Left lung (tissue), 10 donors: ENCODE measurements around the gene PTK6. TPM values are rescaled to one million over a fixed set of nuclear protein-coding genes. Genes with fewer than 3 reads are reported as not detected.

Source experiments
- ATAC-seq: fragments of 200-7000 bp; cut with Tn5 transposase; one replicate; pipeline ENCODE4 v1.9.1; 2020; ENCODE audit warnings: moderate library complexity
- DNase-seq, 4 donors: peaks; one replicate each; pipeline ENCODE4 v3.0.0-alpha.2; 2013 to 2020
- H3K27ac ChIP-seq, 2 donors: fragments of 200-600 bp; sonication (generic) in 1 of 2; one replicate each; pipeline versions ENCODE4 v1.5.0 to v1.8.0; 2020 to 2021
- H3K27me3 ChIP-seq, 2 donors: fragments of 200-600 bp; sonication (generic) in 1 of 2; one replicate each; pipeline versions ENCODE4 v1.5.0 to v1.8.0; 2020 to 2021
- H3K36me3 ChIP-seq, 2 donors: fragments of 200-600 bp; sonication (generic) in 1 of 2; one replicate each; pipeline versions ENCODE4 v1.5.0 to v1.8.0; 2020 to 2021
- H3K4me1 ChIP-seq, 2 donors: fragments of 200-600 bp; one replicate each; pipeline ENCODE4 v1.8.0; 2021
- H3K4me3 ChIP-seq, 2 donors: fragments of 200-600 bp; sonication (generic) in 1 of 2; one replicate each; pipeline versions ENCODE4 v1.5.0 to v1.8.0; 2020 to 2021; ENCODE audit warnings: mild to moderate bottlenecking in 1 of 2
- H3K9me3 ChIP-seq, 2 donors: fragments of 200-600 bp; sonication (generic) in 1 of 2; one replicate each; pipeline versions ENCODE4 v1.5.0 to v1.8.0; 2020 to 2021
- intact Hi-C, 2 donors: fragments of 100-400 bp; cut with DNase I; formaldehyde crosslinking; loops; one replicate each; pipeline versions ENCODE4 v1.11.2 to v1.14.2; 2022
- polyA plus RNA-seq, 6 donors: library from polyadenylated mRNA; unstranded; fragments of 120-200 nt; gene quantifications; one replicate each; pipeline ENCODE4 v1.2.1, GENCODE V29; 2013; ENCODE audit not compliant: insufficient read length in 6 of 6
- total RNA-seq, 2 donors: library from RNA; stranded (reverse); fragmentation: NEBNext Ultra II Directional; extraction: Animal tissue kit (Norgen Biotek cat#: 25700); gene quantifications; one replicate each; pipeline ENCODE4 v1.2.1, GENCODE V29; 2021
- TF ChIP-seq, protein P1 (sequence below), 2 donors: fragments of 200-600 bp; sonication (generic) in 1 of 2; IDR thresholded peaks; one replicate each; pipeline versions ENCODE4 v1.5.0 to v1.8.0; 2021; ENCODE audit warnings: antibody characterized with exemption in 2 of 2
- donor health status: DM: no; HTN: yes; CAD: no.
- donor health status: DM: no; HTN: no; CAD: no.

PTK6 gene
- total and polyA plus RNA-seq, 8 donors: 0.53 to 7.3 (median 0.75) TPM

DNA sequence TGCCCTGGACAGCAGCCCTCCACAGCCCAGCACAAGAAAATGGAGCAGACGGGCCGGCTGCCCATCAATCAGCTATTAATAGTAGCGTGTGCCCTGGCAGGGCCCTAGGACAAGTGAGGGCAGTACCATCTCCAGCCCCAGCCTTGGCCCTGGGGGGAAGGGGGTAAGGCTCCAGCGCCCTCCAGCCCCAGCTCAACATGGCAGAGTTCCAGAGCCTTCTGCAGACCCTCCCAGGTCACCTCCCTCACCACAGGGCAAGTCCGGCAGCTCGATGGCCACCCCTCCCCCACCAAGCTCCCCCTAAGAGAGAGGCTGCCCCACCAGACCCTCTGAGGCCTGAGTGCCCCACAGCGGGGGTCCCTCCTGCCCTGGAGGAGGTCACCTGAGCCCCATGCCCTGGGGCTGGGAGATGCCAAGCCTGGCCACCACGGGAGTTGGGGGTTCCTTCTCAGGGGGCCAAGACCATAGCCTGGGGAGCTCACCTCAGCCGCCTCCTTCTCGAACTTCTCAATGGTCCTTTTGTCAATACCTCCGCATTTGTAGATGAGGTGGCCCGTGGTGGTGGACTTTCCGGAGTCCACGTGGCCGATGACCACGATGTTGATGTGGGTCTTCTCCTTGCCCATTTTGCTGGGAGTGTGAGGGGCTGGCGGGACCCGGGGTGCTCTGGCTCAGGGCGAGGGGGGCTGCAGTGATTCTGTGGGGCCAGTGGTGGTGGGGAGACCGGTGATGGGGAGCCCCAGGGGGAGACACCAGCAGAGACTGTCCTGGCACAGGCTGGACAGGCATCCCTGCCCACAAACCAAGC, 39.8 kb downstream of the PTK6 start:
- peak in 1 of 4 donors; percentile 55 for DNase-seq
- H3K9me3 ChIP-seq: no peaks in the 10 kb centered on the region
- ATAC-seq: no peak
- TF ChIP-seq, protein P1, sequence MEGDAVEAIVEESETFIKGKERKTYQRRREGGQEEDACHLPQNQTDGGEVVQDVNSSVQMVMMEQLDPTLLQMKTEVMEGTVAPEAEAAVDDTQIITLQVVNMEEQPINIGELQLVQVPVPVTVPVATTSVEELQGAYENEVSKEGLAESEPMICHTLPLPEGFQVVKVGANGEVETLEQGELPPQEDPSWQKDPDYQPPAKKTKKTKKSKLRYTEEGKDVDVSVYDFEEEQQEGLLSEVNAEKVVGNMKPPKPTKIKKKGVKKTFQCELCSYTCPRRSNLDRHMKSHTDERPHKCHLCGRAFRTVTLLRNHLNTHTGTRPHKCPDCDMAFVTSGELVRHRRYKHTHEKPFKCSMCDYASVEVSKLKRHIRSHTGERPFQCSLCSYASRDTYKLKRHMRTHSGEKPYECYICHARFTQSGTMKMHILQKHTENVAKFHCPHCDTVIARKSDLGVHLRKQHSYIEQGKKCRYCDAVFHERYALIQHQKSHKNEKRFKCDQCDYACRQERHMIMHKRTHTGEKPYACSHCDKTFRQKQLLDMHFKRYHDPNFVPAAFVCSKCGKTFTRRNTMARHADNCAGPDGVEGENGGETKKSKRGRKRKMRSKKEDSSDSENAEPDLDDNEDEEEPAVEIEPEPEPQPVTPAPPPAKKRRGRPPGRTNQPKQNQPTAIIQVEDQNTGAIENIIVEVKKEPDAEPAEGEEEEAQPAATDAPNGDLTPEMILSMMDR (IDR thresholded peaks at IDR 0.05): no peak
- peaks cover 31 to 88% of the 10 kb centered on the region in 2 donors for H3K27me3 ChIP-seq
- H3K36me3 ChIP-seq: no peaks in the 10 kb centered on the region
- H3K4me3 ChIP-seq: no peak overlapping the region
- intact Hi-C loops: no loop called here
- peaks cover 4 to 30% of the 10 kb centered on the region in 2 donors for H3K4me1 ChIP-seq
- no peak overlapping the region for H3K27ac ChIP-seq

DNA sequence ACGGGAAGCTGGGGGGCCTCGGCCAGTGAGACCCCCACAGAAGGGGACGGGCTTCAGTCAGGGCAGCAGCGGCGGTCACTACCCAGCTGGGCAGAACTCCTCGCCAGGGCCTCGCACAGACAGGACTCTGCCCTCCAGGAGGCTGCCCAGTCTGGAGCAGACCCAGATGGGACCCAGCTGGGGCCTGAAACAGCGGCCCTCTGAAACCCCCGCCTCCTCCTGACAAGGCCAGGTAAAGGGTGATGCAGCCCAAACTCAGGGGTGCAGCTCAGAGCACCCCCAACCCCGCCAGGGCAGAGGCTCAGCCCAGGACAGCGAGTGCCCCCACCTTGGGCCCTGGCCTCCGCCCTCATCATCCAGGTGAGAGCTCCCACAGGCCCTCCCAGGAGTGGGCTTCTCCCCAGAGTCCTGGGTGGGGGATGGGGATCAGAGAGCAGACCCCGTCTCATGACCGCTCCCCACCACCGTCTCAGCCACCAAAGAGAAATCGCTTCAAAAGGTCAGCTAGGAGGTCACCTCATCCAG, 40.5 kb downstream of the PTK6 start:
- intact Hi-C loops: no loop called here
- no peak overlapping the region for H3K27ac ChIP-seq
- peak in 1 of 4 donors; percentile 72 for DNase-seq

DNA sequence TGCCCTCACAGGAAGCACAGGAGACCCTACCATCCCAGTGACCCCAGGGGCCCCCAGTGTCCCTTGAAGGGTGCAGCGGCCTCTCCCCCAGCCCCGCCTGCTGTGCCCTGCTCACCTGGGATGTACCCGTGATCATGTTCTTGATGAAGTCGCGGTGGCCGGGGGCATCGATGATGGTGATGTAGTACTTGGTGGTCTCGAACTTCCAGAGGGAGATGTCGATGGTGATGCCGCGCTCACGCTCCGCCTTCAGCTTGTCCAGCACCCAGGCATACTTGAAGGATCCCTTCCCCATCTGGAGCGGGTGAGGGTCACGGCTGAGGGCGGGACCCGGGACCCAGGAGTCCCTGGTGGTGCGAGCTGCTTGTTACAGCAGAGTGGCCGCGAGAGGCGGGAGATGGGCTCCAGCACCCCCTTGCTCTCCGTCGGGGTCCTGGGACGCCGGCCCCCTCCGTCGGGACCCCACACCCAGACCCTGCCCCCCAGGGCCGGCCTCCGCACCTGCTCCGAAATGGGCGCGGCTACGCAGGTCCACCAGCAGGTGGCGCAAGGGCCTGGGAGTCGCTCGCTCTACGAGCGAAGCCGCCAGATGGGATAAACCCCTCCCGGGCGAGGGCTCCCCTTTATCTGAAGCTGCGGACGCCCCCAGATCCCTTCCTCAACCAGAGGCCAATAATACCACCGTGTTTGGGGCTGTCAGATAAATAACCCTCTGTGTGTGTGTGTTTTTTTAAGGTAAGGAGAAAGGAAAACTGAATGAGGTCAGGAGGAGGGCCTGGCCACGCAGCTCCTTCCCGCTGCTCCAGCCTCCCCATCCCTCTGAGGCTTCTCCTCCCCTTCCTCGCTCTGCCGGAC, 41.2 kb downstream of the PTK6 start:
- Histone ChIP-seq H3K27me3 (peaks cover 31 to 80% of the 10 kb centered on the region in 2 donors), H3K27ac (no peak overlapping the region), H3K36me3 (no peaks in the 10 kb centered on the region), H3K4me3 (peak overlapping the region; percentile 8 to 17), H3K9me3 (no peaks in the 10 kb centered on the region), H3K4me1 (peaks cover 4 to 30% of the 10 kb centered on the region in 2 donors)
- ATAC-seq (peak; percentile 81), DNase-seq (peak; percentile 51 to 95 (median 72))
- TF ChIP-seq, protein P1 (IDR thresholded peaks at IDR 0.05): peak; percentile 90 to 95
- intact Hi-C loops: no loop called here

More for the DNA sequence above, 40.5 kb downstream of the PTK6 start:
- H3K36me3 ChIP-seq: no peaks in the 10 kb centered on the region
- peak overlapping the region; percentile 8 to 17 for H3K4me3 ChIP-seq
- ATAC-seq: peak; percentile 8
- H3K9me3 ChIP-seq: no peaks in the 10 kb centered on the region
- TF ChIP-seq, protein P1 (IDR thresholded peaks at IDR 0.05): no peak
- peaks cover 31 to 81% of the 10 kb centered on the region in 2 donors for H3K27me3 ChIP-seq
- H3K4me1 ChIP-seq: peaks cover 4 to 30% of the 10 kb centered on the region in 2 donors

DNA sequence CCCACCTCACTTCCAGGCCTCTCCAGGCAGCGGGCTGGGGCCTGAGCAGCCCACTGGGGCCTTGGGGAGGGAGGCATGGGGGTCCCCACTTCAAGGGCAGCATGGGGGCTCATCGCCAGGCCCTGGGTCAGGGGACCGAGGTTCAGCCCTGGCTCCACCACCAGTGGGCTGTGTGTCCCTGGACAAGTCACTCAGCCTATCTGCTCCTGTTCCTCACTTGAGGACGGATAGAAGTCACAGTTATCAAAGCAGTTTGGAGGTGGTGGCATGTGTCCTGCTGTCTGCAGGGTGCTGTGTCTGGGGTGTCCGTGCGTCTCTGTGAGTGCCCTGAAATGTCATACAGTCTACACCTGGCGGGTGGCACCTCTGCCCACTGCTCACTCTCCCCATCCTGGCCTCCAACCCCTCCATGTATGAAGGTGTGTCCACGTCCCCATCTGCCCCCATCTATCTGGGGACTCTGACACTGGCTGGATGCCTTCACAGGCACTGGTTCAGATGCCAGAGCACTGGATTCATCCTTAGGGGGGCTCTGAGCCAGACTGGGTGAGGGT, 41.9 kb downstream of the PTK6 start:
- no peak for ATAC-seq
- TF ChIP-seq, protein P1 (IDR thresholded peaks at IDR 0.05): no peak
- DNase-seq: no peak
- intact Hi-C loops: no loop called here
- Histone ChIP-seq H3K4me3 (no peak overlapping the region), H3K4me1 (peaks cover 4 to 30% of the 10 kb centered on the region in 2 donors), H3K36me3 (no peaks in the 10 kb centered on the region), H3K27me3 (peaks cover 29 to 80% of the 10 kb centered on the region in 2 donors), H3K27ac (no peak overlapping the region), H3K9me3 (no peaks in the 10 kb centered on the region)
